ENCODE measurements around the gene SMG6.
A peak's percentile ranks its signal among the peaks of the same experiment; 100 is the strongest.

SMG6 gene

GRCh38 chr17:2197271-2197670, 106.3 kb downstream of the SMG6 start:
- DNase-seq = no peak

GRCh38 chr17:2195729-2196128, 107.9 kb downstream of the SMG6 start:
- DNase-seq = peak; percentile 7

GRCh38 chr17:2194889-2195335, 108.7 kb downstream of the SMG6 start:
- no peak for DNase-seq

- no peak for DNase-seq
Observed at GRCh38 chr17:2192367-2193057, 111.1 kb downstream of the SMG6 start.

GRCh38 chr17:2191785-2192184, 111.8 kb downstream of the SMG6 start:
- no peak for DNase-seq

GRCh38 chr17:2191227-2191626, 112.4 kb downstream of the SMG6 start:
- DNase-seq = no peak

- no peak for DNase-seq
Observed at GRCh38 chr17:2190014-2190413, 113.6 kb downstream of the SMG6 start.

GRCh38 chr17:2188971-2189630, 114.5 kb downstream of the SMG6 start:
- DNase-seq = no peak

- no peak for DNase-seq
Observed at GRCh38 chr17:2187758-2188157, 115.8 kb downstream of the SMG6 start.

- DNase-seq = no peak
Observed at GRCh38 chr17:2186937-2187336, 116.6 kb downstream of the SMG6 start.

GRCh38 chr17:2184993-2185931, 118.3 kb downstream of the SMG6 start:
- DNase-seq = no peak

- DNase-seq = no peak
Observed at GRCh38 chr17:2183346-2183745, 120.2 kb downstream of the SMG6 start.

GRCh38 chr17:2181897-2182448, 121.6 kb downstream of the SMG6 start:
- DNase-seq = no peak

GRCh38 chr17:2181206-2181896, 122.2 kb downstream of the SMG6 start:
- DNase-seq = peak; percentile 13

GRCh38 chr17:2180768-2181167, 122.8 kb downstream of the SMG6 start:
- no peak for DNase-seq

GRCh38 chr17:2179615-2180295, 123.8 kb downstream of the SMG6 start:
- DNase-seq = no peak

GRCh38 chr17:2178798-2179501, 124.6 kb downstream of the SMG6 start:
- DNase-seq = no peak

- DNase-seq = peak; percentile 45
Observed at GRCh38 chr17:2177235-2177811, 126.3 kb downstream of the SMG6 start.

GRCh38 chr17:2176499-2177169, 127.0 kb downstream of the SMG6 start:
- no peak for DNase-seq

- no peak for DNase-seq
Observed at GRCh38 chr17:2175294-2175628, 128.3 kb downstream of the SMG6 start.
